DMS53 treated with DMSO at 0.1 percent for 48 hours (cell line): ENCODE measurements around the gene GREB1.

ENCODE experiments used
- DNase-seq: peaks from one replicate; lab custom pipeline; 2025; ENCODE audit not compliant: unreplicated experiment; lab: John Stamatoyannopoulos, UW

GREB1 gene

DNA sequence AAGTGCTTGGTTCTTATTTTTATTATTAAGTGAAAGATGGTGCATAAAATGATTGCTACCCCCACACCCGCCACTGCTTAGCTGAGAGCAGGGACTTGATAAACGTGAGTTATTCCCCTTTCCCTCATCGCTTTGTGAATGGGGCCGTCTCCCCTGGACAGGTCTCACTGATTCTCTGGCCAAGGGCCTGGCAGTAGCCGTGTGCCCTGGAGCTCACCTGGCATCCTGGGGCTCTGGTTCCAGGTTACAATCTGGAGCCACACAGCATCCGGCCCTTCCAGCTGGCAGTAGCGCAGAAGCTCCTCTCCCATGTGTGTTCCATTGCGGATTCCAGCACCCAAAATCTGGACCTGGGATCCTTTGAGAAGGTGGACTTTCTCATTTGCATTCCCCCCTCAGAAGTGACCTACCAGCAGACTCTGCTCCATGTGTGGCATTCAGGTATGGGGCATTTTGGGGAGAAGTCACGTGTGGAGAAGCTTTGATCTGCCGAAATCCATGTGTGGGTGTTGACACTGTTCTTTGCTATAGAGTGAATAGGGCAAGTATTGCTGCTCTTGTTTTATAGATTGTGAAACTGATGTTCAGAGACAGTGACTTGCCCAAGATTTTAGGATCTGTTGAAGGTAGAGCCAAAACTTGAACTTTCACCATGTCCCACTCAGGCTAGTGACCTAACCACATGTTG is 63.8 kb downstream of the GREB1 start:
- DNase-seq = no peak

DNA sequence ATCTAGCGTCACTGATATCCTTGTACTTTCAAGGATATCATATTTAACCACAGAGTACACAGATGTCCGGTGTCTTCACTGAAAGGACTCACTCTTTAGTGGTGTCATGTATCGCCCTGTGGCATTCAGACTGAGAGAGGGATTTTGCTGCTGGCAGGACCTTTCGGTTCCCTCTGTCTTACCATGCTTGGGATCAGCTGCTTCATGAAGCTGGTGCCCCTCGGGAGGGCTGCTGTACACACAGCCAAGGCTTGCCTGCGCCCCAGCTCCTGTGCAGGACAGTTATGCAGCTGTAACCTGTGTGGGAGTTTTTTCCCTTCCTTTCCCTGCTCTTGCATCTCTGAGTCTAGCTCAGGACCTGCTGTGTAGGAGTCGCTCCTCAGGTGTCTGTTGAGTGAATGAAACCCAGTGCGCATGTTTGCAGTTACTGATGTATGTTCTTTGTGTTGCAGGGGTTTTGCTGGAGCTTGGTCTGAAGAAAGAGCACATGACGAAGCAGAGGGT is 64.4 kb downstream of the GREB1 start:
- peak; percentile 6 for DNase-seq

- DNase-seq = no peak
Observed at GRCh38 chr2:11602563-11603204, 68.8 kb downstream of the GREB1 start.

DNA sequence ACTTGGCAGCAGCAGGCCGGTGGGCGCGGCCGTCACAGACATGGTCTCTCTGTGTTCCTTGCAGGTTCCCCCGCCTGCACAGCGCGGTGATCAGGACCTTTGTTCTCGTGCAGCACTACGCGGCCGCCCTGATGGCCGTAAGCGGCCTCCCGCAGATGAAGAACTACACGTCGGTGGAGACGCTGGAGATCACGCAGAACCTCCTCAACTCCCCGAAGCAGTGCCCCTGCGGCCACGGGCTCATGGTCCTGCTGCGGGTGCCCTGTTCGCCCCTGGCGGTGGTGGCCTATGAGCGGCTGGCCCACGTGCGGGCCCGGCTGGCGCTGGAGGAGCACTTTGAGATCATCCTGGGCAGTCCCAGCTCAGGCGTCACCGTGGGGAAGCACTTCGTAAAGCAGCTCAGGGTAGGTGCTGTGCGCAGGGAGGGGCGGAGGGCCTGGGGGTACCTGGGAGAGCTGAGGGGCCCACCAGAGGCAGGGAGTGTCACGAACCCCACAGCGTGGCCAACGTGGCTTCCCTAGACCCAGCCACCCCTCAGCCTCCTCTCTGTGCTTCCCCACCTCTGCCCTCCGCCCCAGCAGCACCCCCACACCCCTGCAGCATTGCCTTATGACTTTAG is 76.9 kb downstream of the GREB1 start:
- DNase-seq = no peak

DNA sequence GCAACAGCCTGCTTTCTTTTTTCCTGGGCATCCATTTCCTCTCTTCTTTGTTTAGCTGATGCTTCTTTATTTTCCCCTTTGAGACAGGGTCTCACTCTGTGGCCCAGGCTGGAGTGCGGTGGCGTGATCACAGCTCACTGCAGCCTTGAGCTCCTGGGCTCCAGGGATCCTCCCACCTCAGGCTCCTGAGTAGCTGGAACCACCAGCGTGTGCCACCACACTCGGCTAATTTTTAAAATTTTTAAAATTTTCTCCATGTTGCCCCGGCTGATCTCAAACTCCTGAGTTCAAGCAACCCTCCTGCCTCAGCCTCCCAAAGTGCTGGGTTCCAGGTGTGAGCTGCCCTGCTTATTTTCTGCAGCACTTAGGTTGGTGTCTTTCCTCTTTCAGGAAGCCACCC is 77.4 kb downstream of the GREB1 start:
- no peak for DNase-seq

GRCh38 chr2:11612553-11613215 is 78.8 kb downstream of the GREB1 start:
- DNase-seq = no peak

GRCh38 chr2:11613297-11613696 is 79.5 kb downstream of the GREB1 start:
- DNase-seq = no peak

DNA sequence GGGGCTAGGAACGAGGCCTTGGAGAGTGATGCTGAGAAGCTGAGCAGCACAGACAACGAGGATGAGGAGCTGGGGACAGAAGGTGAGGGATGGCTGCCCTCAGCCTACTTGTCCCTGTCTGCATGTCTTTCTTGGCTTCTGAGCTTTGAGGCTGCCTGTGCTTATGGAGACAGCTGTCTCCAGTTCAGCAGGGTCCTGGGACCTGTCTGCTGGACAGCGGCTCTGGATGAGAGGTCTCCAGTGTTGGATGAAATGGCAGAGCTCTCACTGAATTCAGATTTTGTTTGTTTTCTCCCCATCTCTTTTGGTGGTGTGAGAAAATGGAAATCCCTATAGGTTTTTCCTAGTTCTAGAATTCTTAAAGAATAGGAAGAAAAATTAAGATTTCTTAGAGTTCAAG is 81.4 kb downstream of the GREB1 start:
- DNase-seq = no peak

GRCh38 chr2:11616097-11616687 is 82.3 kb downstream of the GREB1 start:
- no peak for DNase-seq

GRCh38 chr2:11616851-11617415 is 83.1 kb downstream of the GREB1 start:
- DNase-seq = no peak

- no peak for DNase-seq
Observed at GRCh38 chr2:11617527-11617926, 83.7 kb downstream of the GREB1 start.

DNA sequence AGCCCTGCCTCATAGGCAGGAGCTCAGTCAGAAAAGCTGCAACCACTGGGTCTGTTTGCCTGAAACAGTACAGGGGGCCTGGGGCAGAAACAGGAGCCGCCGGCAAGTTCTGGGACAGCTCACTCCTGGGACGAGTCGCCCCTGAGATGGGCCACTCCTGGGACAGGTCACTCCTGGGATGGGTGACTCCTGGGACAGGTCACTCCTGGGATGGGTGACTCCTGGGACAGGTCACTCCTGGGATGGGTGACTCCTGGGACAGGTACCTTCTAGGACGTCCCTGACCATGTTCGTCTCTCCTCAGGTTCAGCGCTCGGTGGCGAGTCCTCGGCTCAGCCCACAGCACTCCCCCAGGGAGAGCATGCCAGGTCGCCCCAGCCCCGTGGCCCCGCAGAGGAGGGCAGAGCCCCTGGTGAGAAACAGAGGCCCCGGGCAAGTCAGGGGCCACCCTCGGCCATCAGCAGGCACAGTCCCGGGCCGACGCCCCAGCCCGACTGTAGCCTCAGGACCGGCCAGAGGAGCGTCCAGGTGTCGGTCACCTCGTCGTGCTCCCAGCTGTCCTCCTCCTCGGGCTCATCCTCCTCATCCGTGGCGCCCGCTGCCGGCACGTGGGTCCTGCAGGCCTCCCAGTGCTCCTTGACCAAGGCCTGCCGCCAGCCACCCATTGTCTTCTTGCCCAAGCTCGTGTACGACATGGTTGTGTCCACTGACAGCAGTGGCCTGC is 84.3 kb downstream of the GREB1 start:
- no peak for DNase-seq

- no peak for DNase-seq
Observed at GRCh38 chr2:11618708-11619062, 84.8 kb downstream of the GREB1 start.

- DNase-seq = no peak
Observed at GRCh38 chr2:11621410-11621809, 87.6 kb downstream of the GREB1 start.

DNA sequence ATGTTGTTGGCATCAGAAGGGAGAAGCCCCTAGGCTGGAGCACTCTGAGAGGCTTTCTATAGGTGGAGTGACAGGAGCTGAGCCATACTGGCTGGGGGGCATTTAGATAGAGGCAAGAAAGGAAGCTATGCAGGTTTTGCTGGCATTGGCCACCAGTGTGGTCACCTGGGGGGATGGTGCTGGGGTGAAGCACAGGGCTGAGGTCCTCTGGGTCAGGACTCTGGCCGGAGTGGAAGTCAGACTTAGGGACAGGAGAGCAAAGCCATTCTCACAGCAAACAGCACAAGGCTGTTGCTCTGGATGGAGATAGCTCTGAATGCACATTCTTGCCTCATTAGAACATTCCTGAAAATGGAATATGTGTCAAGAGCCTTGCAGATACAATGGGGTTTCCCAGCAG is 88.8 kb downstream of the GREB1 start:
- DNase-seq = no peak

DNA sequence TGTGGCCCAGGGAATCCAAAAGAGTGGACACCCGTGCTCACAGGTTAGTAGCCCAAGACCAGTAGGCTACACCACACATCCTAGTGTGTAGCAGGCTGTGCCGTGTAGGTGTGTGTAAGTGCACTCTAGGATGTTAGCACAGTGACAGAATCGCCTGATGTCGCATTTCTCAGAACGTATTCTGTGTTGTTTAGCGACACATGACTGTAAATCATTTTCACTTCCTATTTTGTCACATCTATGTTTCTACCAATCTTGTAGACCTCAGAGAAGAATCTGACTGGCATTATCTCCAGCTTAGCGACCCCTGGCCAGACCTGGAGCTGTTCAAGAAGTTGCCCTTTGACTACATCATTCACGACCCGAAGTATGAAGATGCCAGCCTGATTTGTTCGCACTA is 91.0 kb downstream of the GREB1 start:
- DNase-seq = no peak

- DNase-seq = no peak
Observed at GRCh38 chr2:11625671-11626070, 91.8 kb downstream of the GREB1 start.

DNA sequence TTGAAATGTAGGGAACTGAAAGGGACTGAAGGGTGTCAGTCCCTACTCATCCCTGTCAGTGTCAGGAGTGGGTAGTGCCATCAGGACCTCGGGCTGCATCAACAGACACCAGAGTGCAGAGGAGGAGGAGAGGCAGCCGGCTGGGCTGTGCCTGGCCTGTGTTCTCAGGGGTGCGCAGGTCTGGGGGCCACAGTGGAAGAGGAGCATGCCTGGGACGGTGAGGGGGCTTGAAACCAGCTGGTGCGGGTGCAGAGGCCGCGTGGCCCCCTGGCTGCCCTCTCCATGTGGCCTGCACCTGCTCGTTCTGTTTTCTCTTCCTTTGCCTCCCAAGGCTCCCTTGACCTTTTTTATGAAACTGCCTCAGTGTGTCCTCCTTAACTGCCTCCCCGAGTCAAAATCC is 94.8 kb downstream of the GREB1 start:
- no peak for DNase-seq

DNA sequence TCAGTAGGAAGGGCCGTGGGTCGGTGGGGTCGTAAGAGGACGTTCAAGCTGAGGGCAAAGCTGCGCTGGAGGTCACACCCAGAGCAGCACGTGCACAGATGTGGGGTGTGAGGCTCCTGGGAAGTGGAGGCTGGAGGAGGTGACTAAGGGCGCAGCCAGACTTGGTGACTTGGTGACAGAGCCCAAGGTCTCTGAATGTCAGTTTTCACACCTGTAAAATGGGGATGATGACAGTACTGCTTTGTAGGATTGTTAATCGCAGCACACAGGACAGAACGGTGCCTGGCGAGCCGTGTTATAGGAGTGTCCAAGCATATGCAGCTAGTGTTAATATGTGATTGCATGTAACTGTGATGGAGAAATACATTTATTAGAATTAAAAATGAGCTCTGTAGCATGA is 95.4 kb downstream of the GREB1 start:
- no peak for DNase-seq

GRCh38 chr2:11629851-11630250 is 96.0 kb downstream of the GREB1 start:
- DNase-seq = no peak

- no peak for DNase-seq
Observed at GRCh38 chr2:11630855-11631254, 97.0 kb downstream of the GREB1 start.
